Subcutaneous abdominal adipose tissue (tissue), 5 donors: ENCODE measurements around the gene PLAAT4.

Experiments used
- H3K27ac ChIP-seq: one replicate; pipeline ENCODE4 v1.7.0; 2013; ENCODE audit warnings: low read depth, mild to moderate bottlenecking, inconsistent platforms, low read length, moderate library complexity
- H3K27me3 ChIP-seq, 5 donors: one replicate each; pipeline ENCODE4 v1.7.0; 2013; ENCODE audit warnings: low read length in 5 of 5, inconsistent platforms in 1 of 5; ENCODE audit not compliant: control insufficient read depth in 5 of 5, insufficient read depth in 4 of 5
- H3K36me3 ChIP-seq, 5 donors: one replicate each; pipeline ENCODE4 v1.7.0; 2013; ENCODE audit warnings: low read length in 5 of 5; ENCODE audit not compliant: control insufficient read depth in 5 of 5, insufficient read depth in 5 of 5
- H3K4me1 ChIP-seq, 5 donors: one replicate each; pipeline ENCODE4 v1.7.0; 2013; ENCODE audit warnings: low read length in 5 of 5, mild to moderate bottlenecking in 3 of 5, moderate library complexity in 1 of 5; ENCODE audit not compliant: control insufficient read depth in 5 of 5, insufficient read depth in 5 of 5
- H3K4me3 ChIP-seq, 5 donors: one replicate each; pipeline ENCODE4 v1.7.0; 2013; ENCODE audit warnings: low read length in 5 of 5, low read depth in 1 of 5
- H3K9ac ChIP-seq, 5 donors: one replicate each; pipeline ENCODE4 v1.7.0; 2013; ENCODE audit warnings: low read length in 5 of 5, mild to moderate bottlenecking in 4 of 5, moderate library complexity in 3 of 5
- H3K9me3 ChIP-seq, 5 donors: one replicate each; pipeline ENCODE4 v1.7.0; 2013; ENCODE audit warnings: low read length in 5 of 5; ENCODE audit not compliant: control insufficient read depth in 5 of 5
- donor health status: healthy.
- donor health status: healthy.
- donor health status: healthy.
- donor health status: healthy.
- donor health status: healthy.

The PLAAT4 gene

GRCh38 chr11:63508009-63508408 is 28.6 kb upstream of the PLAAT4 start:
- Histone ChIP-seq H3K9ac (peak overlapping the region in 2 of 5 donors; percentile 10 to 82), H3K4me3 (peak overlapping the region; percentile 6 to 93 (median 46)), H3K27ac (peak overlapping the region; percentile 93), H3K27me3 (no peaks in the 10 kb centered on the region), H3K9me3 (no peaks in the 10 kb centered on the region), H3K4me1 (peaks cover 10 to 92% (median 79%) of the 10 kb centered on the region in 5 donors), H3K36me3 (peaks cover 0 to 33% (median 15%) of the 10 kb centered on the region in 5 donors)

DNA sequence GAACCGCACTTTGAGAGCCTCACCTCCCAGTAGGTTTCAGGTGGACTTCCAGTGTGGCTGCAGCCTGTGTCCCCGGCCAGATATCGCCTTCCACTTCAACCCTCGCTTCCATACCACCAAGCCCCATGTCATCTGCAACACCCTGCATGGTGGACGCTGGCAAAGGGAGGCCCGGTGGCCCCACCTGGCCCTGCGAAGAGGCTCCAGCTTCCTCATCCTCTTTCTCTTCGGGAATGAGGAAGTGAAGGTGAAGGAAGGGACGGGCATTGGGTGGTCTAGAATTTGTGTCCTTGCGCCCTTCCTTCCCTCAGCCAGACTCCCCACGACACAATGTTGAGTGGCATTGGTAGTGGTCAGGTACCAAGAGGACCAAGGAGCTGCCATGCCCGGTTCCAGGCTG is 27.9 kb upstream of the PLAAT4 start:
- H3K4me3 ChIP-seq: peak overlapping the region; percentile 6 to 93 (median 22)
- H3K27me3 ChIP-seq: no peaks in the 10 kb centered on the region
- H3K27ac ChIP-seq: peak overlapping the region; percentile 93
- H3K4me1 ChIP-seq: peaks cover 10 to 90% (median 79%) of the 10 kb centered on the region in 5 donors
- H3K36me3 ChIP-seq: peaks cover 0 to 41% (median 15%) of the 10 kb centered on the region in 5 donors
- H3K9me3 ChIP-seq: no peaks in the 10 kb centered on the region
- peak overlapping the region in 2 of 5 donors; percentile 44 to 61 for H3K9ac ChIP-seq

- Histone ChIP-seq H3K9ac (peak overlapping the region in 2 of 5 donors; percentile 32 to 61), H3K36me3 (peaks cover 0 to 41% (median 15%) of the 10 kb centered on the region in 5 donors), H3K4me3 (peak overlapping the region in 1 of 5 donors; percentile 2), H3K27me3 (no peaks in the 10 kb centered on the region), H3K9me3 (no peaks in the 10 kb centered on the region), H3K27ac (peak overlapping the region; percentile 93), H3K4me1 (peaks cover 10 to 72% (median 63%) of the 10 kb centered on the region in 5 donors)
Measured at GRCh38 chr11:63510360-63511047, 26.1 kb upstream of the PLAAT4 start.

DNA sequence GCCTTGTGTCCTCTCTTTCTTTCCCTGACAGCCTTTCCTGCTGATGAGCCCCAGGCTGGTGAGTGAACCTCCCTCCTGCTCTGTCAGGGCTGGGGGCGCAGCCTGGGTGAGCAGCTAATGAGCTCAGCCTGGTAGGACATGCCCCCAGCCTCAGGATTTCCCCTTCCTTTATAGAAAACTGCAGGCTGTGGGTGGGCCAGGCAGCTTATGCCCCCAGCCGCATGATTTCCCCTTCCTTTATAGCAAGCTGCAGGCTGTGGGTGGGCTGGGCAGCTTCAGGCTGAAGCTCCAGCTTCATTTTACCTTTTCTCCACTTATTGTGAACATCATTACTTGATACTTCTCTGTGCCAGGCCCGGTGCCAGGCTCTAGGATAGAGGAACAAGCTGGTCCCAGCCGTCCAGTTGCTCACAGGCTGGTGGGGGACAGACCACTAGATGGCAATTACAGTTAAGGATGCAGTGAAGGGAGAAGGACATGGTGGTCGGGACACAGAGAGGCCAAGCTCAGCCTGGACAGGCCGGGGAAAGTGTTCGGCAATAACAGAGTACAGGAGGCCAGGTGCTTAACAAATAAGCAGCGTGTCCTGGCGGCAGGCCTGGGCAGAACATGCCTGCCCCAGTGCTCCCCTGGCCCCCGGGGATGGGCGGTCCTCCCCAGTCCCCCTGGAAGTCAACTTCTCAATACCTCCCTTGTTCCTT is 25.4 kb upstream of the PLAAT4 start:
- H3K27ac ChIP-seq: peak overlapping the region; percentile 93
- peak overlapping the region in 3 of 5 donors; percentile 16 to 32 (median 21) for H3K9ac ChIP-seq
- peaks cover 0 to 44% (median 17%) of the 10 kb centered on the region in 5 donors for H3K36me3 ChIP-seq
- H3K27me3 ChIP-seq: no peaks in the 10 kb centered on the region
- no peaks in the 10 kb centered on the region for H3K9me3 ChIP-seq
- peak overlapping the region in 1 of 5 donors; percentile 2 for H3K4me3 ChIP-seq
- H3K4me1 ChIP-seq: peaks cover 10 to 66% (median 57%) of the 10 kb centered on the region in 5 donors

GRCh38 chr11:63512816-63513215 is 23.8 kb upstream of the PLAAT4 start:
- peaks cover 0 to 50% (median 19%) of the 10 kb centered on the region in 5 donors for H3K36me3 ChIP-seq
- no peak overlapping the region for H3K9ac ChIP-seq
- H3K27ac ChIP-seq: no peak overlapping the region
- peaks cover 10 to 50% (median 42%) of the 10 kb centered on the region in 5 donors for H3K4me1 ChIP-seq
- H3K9me3 ChIP-seq: no peaks in the 10 kb centered on the region
- no peaks in the 10 kb centered on the region for H3K27me3 ChIP-seq
- H3K4me3 ChIP-seq: no peak overlapping the region

GRCh38 chr11:63516109-63516508 is 20.5 kb upstream of the PLAAT4 start:
- no peaks in the 10 kb centered on the region for H3K9me3 ChIP-seq
- peaks cover under 1 to 17% (median 10%) of the 10 kb centered on the region in 5 donors for H3K4me1 ChIP-seq
- H3K4me3 ChIP-seq: no peak overlapping the region
- H3K36me3 ChIP-seq: peaks cover 0 to 33% (median 13%) of the 10 kb centered on the region in 5 donors
- H3K27ac ChIP-seq: no peak overlapping the region
- no peak overlapping the region for H3K9ac ChIP-seq
- no peaks in the 10 kb centered on the region for H3K27me3 ChIP-seq

- Histone ChIP-seq H3K36me3 (peaks cover 0 to 23% (median 10%) of the 10 kb centered on the region in 5 donors), H3K4me1 (peaks cover 0 to 7% (median 1%) of the 10 kb centered on the region in 5 donors), H3K27me3 (no peaks in the 10 kb centered on the region), H3K9me3 (no peaks in the 10 kb centered on the region), H3K27ac (no peak overlapping the region), H3K4me3 (no peak overlapping the region), H3K9ac (no peak overlapping the region)
Measured at GRCh38 chr11:63517156-63517555, 19.5 kb upstream of the PLAAT4 start.

GRCh38 chr11:63518548-63518947 is 18.1 kb upstream of the PLAAT4 start:
- no peak overlapping the region for H3K4me3 ChIP-seq
- H3K9ac ChIP-seq: no peak overlapping the region
- no peaks in the 10 kb centered on the region for H3K9me3 ChIP-seq
- H3K27me3 ChIP-seq: no peaks in the 10 kb centered on the region
- H3K4me1 ChIP-seq: no peaks in the 10 kb centered on the region
- H3K36me3 ChIP-seq: peaks cover 0 to 15% (median 10%) of the 10 kb centered on the region in 5 donors
- H3K27ac ChIP-seq: no peak overlapping the region

- no peak overlapping the region for H3K9ac ChIP-seq
- H3K27ac ChIP-seq: no peak overlapping the region
- peaks cover 0 to 15% (median 9%) of the 10 kb centered on the region in 5 donors for H3K36me3 ChIP-seq
- H3K27me3 ChIP-seq: no peaks in the 10 kb centered on the region
- no peaks in the 10 kb centered on the region for H3K4me1 ChIP-seq
- H3K4me3 ChIP-seq: no peak overlapping the region
- peaks cover 0 to 3% (median 0%) of the 10 kb centered on the region in 5 donors for H3K9me3 ChIP-seq
Measured at GRCh38 chr11:63520606-63521170, 15.9 kb upstream of the PLAAT4 start.

- peaks cover 0 to 15% (median 0%) of the 10 kb centered on the region in 5 donors for H3K36me3 ChIP-seq
- H3K27ac ChIP-seq: no peak overlapping the region
- no peak overlapping the region for H3K4me3 ChIP-seq
Measured at GRCh38 chr11:63521896-63522295, 14.7 kb upstream of the PLAAT4 start.

More at GRCh38 chr11:63521896-63522295, 14.7 kb upstream of the PLAAT4 start:
- H3K4me1 ChIP-seq: no peaks in the 10 kb centered on the region
- no peaks in the 10 kb centered on the region for H3K27me3 ChIP-seq
- H3K9ac ChIP-seq: no peak overlapping the region
- peaks cover 0 to 3% (median 0%) of the 10 kb centered on the region in 5 donors for H3K9me3 ChIP-seq
